Nephron progenitor cell (in vitro differentiated cells): ENCODE data around the gene CRYGA.

Experiments
- DNase-seq: peaks from one replicate; pipeline ENCODE4 v3.0.0; 2021
- H3K27ac Mint-ChIP-seq: 2 replicates; pipeline ENCODE4 v1.8.0; 2021; ENCODE audit warnings: mild to moderate bottlenecking, moderate library complexity, mixed read lengths
- H3K27me3 Mint-ChIP-seq: 2 replicates; pipeline ENCODE4 v1.8.0; 2021; ENCODE audit warnings: mild to moderate bottlenecking, low read depth, mixed read lengths; ENCODE audit not compliant: poor library complexity
- H3K36me3 Mint-ChIP-seq: 2 replicates; pipeline ENCODE4 v1.8.0; 2021; ENCODE audit warnings: low read depth, mixed read lengths
- H3K4me1 Mint-ChIP-seq: 2 replicates; pipeline ENCODE4 v1.8.0; 2021; ENCODE audit warnings: mixed read lengths
- H3K4me3 Mint-ChIP-seq: 2 replicates; pipeline ENCODE4 v1.8.0; 2021; ENCODE audit warnings: mild to moderate bottlenecking, moderate library complexity, mixed read lengths
- H3K9me3 Mint-ChIP-seq: 2 replicates; pipeline ENCODE4 v1.8.0; 2021; ENCODE audit warnings: mild to moderate bottlenecking, moderate library complexity, mixed read lengths
- CTCF ChIP-seq: fragments of 200-600 bp; sonication (generic); IDR thresholded peaks from 2 replicates; pipeline ENCODE4 v1.5.0; 2021; ENCODE audit warnings: antibody characterized with exemption

The CRYGA gene

GRCh38 chr2:208186465-208186864 is 23.1 kb upstream of the CRYGA start:
- H3K36me3 Mint-ChIP-seq, result no peaks in the 10 kb centered on the region
- peaks cover 40% of the 10 kb centered on the region for H3K4me1 Mint-ChIP-seq
- no peak for TF ChIP-seq CTCF
- H3K27me3 Mint-ChIP-seq, result peaks cover 12% of the 10 kb centered on the region
- no peak overlapping the region for H3K4me3 Mint-ChIP-seq
- H3K27ac Mint-ChIP-seq, result no peak overlapping the region
- no peak for DNase-seq
- no peaks in the 10 kb centered on the region for H3K9me3 Mint-ChIP-seq

DNA sequence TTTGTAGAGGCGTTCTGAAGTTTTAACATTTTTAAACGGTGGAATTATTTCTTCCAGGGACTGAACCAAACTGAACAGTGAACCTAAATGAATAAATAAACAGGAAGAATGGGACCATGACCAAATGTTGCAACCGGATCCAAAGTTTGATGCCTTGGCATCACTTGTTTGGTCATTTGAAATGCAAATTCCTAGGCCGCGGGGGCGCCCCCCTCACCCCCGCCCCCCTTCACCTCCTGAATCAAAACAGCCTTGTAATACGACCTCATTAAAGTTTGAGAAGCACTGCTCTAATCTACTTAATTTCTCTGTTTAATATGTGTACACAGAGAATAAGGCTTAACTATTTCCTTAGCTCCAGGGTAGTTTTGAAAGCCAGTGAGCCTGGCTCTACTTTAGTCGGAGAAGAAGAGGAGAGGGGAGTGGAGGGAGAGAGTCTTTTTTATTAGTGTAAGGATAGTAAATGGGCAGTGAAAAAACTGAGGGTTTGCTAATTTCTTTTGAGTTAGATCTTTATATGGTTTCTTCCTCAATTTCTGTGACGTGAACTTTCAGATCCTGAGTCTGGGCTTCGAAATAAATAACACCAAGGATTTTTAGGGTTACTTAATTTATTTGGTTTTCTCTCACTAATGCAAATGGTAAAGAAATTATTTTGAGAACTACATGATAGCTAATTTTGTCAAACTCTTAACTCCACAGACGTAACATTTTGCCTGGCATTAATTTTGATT is 20.8 kb upstream of the CRYGA start:
- Mint-ChIP-seq H3K4me1 (peaks cover 31% of the 10 kb centered on the region), H3K27me3 (peaks cover 9% of the 10 kb centered on the region), H3K27ac (no peak overlapping the region), H3K36me3 (no peaks in the 10 kb centered on the region), H3K4me3 (peak overlapping the region; percentile 57), H3K9me3 (no peaks in the 10 kb centered on the region)
- DNase-seq, result no peak
- TF ChIP-seq CTCF, result no peak

DNA sequence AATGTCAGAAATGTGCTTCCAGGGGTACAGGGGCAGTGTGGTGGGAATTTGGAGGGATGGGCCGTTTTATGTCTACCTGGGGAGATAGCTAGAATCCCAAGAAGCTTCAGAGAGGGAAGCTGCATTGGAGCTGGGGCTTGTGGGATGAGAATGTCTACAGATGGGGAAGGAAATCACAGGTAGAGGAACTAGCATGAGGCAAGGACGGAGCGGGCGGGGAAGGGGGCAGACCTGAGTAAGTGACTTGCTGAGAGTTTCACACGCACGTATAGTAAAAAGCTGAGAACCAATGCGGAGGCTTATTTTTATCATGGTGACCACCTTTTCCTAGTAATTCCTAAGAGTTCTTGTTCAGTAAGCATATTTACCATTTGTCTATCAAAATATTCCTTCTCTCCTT is 20.1 kb upstream of the CRYGA start:
- H3K27ac Mint-ChIP-seq, result no peak overlapping the region
- H3K27me3 Mint-ChIP-seq, result peaks cover 9% of the 10 kb centered on the region
- H3K9me3 Mint-ChIP-seq, result no peaks in the 10 kb centered on the region
- TF ChIP-seq CTCF, result no peak
- no peaks in the 10 kb centered on the region for H3K36me3 Mint-ChIP-seq
- H3K4me3 Mint-ChIP-seq, result peak overlapping the region; percentile 57
- peaks cover 35% of the 10 kb centered on the region for H3K4me1 Mint-ChIP-seq
- DNase-seq, result peak; percentile 5

GRCh38 chr2:208182835-208183234 is 19.4 kb upstream of the CRYGA start:
- no peaks in the 10 kb centered on the region for H3K9me3 Mint-ChIP-seq
- no peak overlapping the region for H3K4me3 Mint-ChIP-seq
- peaks cover 35% of the 10 kb centered on the region for H3K4me1 Mint-ChIP-seq
- peaks cover 9% of the 10 kb centered on the region for H3K27me3 Mint-ChIP-seq
- no peak for TF ChIP-seq CTCF
- H3K36me3 Mint-ChIP-seq, result no peaks in the 10 kb centered on the region
- no peak for DNase-seq
- H3K27ac Mint-ChIP-seq, result no peak overlapping the region

DNA sequence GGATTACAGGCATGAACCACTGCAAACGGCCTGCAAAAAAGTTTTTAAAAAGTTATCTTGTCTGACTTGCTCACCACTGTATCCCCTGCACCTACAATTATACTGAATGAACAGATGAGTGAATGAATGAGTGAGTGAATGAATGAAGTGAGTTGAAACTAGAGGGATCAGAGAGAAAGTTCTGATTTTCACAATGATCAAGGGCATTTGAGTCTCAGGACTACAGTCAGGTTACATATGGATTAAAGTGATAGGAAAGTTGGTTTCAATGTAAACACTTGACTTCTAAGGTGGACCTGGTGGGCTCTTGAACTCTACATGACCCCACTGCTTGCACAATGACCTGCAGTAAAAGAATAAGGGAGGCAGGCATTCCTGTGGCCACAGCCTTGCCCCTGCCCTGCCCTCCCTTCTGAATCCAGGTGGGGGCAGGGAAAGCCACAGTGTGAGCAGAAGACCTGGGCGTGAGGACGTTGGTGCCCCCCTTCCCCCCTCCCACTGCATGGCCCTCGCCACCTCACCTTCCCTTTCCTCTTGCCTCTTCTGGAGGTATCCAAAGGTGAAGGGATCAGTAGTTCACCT is 15.7 kb upstream of the CRYGA start:
- Mint-ChIP-seq H3K4me3 (no peak overlapping the region), H3K9me3 (no peaks in the 10 kb centered on the region), H3K27ac (no peak overlapping the region), H3K27me3 (peaks cover 3% of the 10 kb centered on the region), H3K36me3 (no peaks in the 10 kb centered on the region), H3K4me1 (peaks cover 34% of the 10 kb centered on the region)
- no peak for TF ChIP-seq CTCF
- DNase-seq, result peak; percentile 10

DNA sequence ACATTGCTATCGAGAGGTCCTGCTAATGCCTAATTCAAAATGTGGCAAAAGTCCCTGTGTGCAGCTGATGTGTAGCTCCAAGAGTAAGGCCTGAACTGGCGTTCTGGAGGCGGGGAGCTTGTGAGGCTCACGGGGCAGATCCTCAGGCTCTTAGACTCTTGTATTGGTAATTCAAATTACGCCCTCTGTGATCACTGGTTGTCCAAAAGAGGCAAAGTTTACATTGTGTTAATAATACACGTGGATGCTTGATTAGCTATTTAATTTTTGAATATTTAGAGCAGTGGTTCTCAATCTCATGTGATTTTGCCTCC is 12.4 kb upstream of the CRYGA start:
- no peaks in the 10 kb centered on the region for H3K27me3 Mint-ChIP-seq
- DNase-seq, result no peak
- TF ChIP-seq CTCF, result no peak
- H3K36me3 Mint-ChIP-seq, result no peaks in the 10 kb centered on the region
- no peak overlapping the region for H3K4me3 Mint-ChIP-seq
- peaks cover 19% of the 10 kb centered on the region for H3K4me1 Mint-ChIP-seq
- H3K27ac Mint-ChIP-seq, result no peak overlapping the region
- H3K9me3 Mint-ChIP-seq, result no peaks in the 10 kb centered on the region
